H1 (cell line): ENCODE data around the gene PDCD7. TPM values are rescaled to one million over a fixed set of nuclear protein-coding genes. Genes with fewer than 3 reads are reported as not detected.

Experiments used
- CTCF ChIA-PET: fragments of 300-600 bp; sonication (Branson Sonifier 250); formaldehyde crosslinking; loops from one replicate; lab custom pipeline; 2021; ENCODE audit not compliant: partially characterized antibody; lab: Charles Lee
- POLR2A ChIA-PET: fragments of 300-600 bp; sonication (Branson Sonifier 250); formaldehyde crosslinking; loops from one replicate; lab custom pipeline; 2021; ENCODE audit warnings: inconsistent platforms; ENCODE audit not compliant: partially characterized antibody; lab: Charles Lee
- DNase-seq, 2 experiments: peaks; one replicate each; pipeline versions ENCODE4 v3.0.0 to v3.0.0-alpha.2; 2010 to 2022; ENCODE audit warnings: low spot score in 2 of 2, low read depth in 1 of 2, mixed read lengths in 1 of 2
- FAIRE-seq: peaks from 2 replicates; lab custom pipeline; 2011; peaks lifted over from hg19 to GRCh38; lab: Jason Lieb, UNC
- H2AFZ ChIP-seq: 2 replicates; pipeline ENCODE4 v1.8.1; 2012; ENCODE audit warnings: low read length, inconsistent platforms
- H2AK5ac ChIP-seq: 2 replicates; pipeline ENCODE4 v1.6.1; 2013; ENCODE audit warnings: low read depth, low read length
- H2BK120ac ChIP-seq: replicated peaks from 2 replicates; pipeline ENCODE3; 2013; ENCODE audit warnings: low read depth, low read length, inconsistent platforms
- H2BK12ac ChIP-seq: 2 replicates; pipeline ENCODE4 v1.6.1; 2013; ENCODE audit warnings: low read depth, low read length
- H2BK15ac ChIP-seq: 2 replicates; pipeline ENCODE4 v1.6.1; 2013; ENCODE audit warnings: low read length
- H2BK20ac ChIP-seq: 2 replicates; pipeline ENCODE4 v1.6.1; 2013; ENCODE audit warnings: low read length
- H2BK5ac ChIP-seq: 2 replicates; pipeline ENCODE4 v1.6.1; 2013; ENCODE audit warnings: low read depth, low read length
- H3K14ac ChIP-seq: 2 replicates; pipeline ENCODE4 v1.6.1; 2013; ENCODE audit warnings: inconsistent platforms; ENCODE audit not compliant: insufficient read length
- H3K18ac ChIP-seq: 2 replicates; pipeline ENCODE4 v1.6.1; 2013; ENCODE audit warnings: low read length; ENCODE audit errors: extremely low read depth
- H3K23ac ChIP-seq: 2 replicates; pipeline ENCODE4 v1.6.1; 2013; ENCODE audit warnings: inconsistent platforms; ENCODE audit not compliant: insufficient read length
- H3K23me2 ChIP-seq: 2 replicates; pipeline ENCODE4 v1.6.1; 2013; ENCODE audit warnings: low read depth, low read length
- H3K27ac ChIP-seq: 2 replicates; pipeline ENCODE4 v1.6.1; 2011; ENCODE audit warnings: low read depth, low read length, inconsistent platforms
- H3K27me3 ChIP-seq, 4 experiments: replicated peaks in 1 of 4; 1 replicate in 1 of 4; 2 replicates in 3 of 4; pipeline versions ENCODE4 v1.6.1 to v1.8.1; 2011 to 2013; ENCODE audit warnings: low read length in 3 of 4, mild to moderate bottlenecking in 3 of 4, inconsistent platforms in 2 of 4, mixed read lengths in 2 of 4, moderate library complexity in 1 of 4; ENCODE audit not compliant: control insufficient read depth in 3 of 4, insufficient read depth in 3 of 4; ENCODE audit errors: extremely low read depth in 1 of 4
- H3K36me3 ChIP-seq, 4 experiments: 2 replicates each; pipeline versions ENCODE4 v1.6.1 to v1.8.1; 2011 to 2013; ENCODE audit warnings: mild to moderate bottlenecking in 4 of 4, low read length in 3 of 4, moderate library complexity in 2 of 4, control low read depth in 1 of 4, inconsistent platforms in 1 of 4; ENCODE audit not compliant: insufficient read depth in 4 of 4, control insufficient read depth in 2 of 4
- H3K4ac ChIP-seq: replicated peaks from 2 replicates; pipeline ENCODE3; 2013; ENCODE audit warnings: low read length, low read depth, mixed read lengths, inconsistent platforms; ENCODE audit not compliant: insufficient read length
- H3K4me1 ChIP-seq, 4 experiments: replicated peaks in 1 of 4; 1 replicate in 1 of 4; 2 replicates in 3 of 4; pipeline versions ENCODE4 v1.6.1 to v1.8.1; 2011 to 2013; ENCODE audit warnings: low read length in 3 of 4, inconsistent platforms in 2 of 4, mixed read lengths in 1 of 4; ENCODE audit not compliant: insufficient read depth in 4 of 4, control insufficient read depth in 3 of 4
- H3K4me2 ChIP-seq, 2 experiments: 2 replicates each; pipeline versions ENCODE4 v1.6.1 to v1.8.1; 2011 to 2013; ENCODE audit warnings: low read depth in 2 of 2, low read length in 2 of 2, control low read depth in 1 of 2, inconsistent platforms in 1 of 2, mild to moderate bottlenecking in 1 of 2; ENCODE audit not compliant: insufficient read depth in 1 of 2
- H3K4me3 ChIP-seq, 4 experiments: fragments of 200-600, 300-600 bp in 1 of 4; sonication (generic), shearing (Covaris generic), sonication (Bioruptor Twin) in 1 of 4; 2 replicates each; pipeline versions ENCODE4 v1.5.1 to v1.8.1; 2011 to 2016; ENCODE audit warnings: low read length in 4 of 4, low read depth in 3 of 4, control low read depth in 2 of 4, inconsistent platforms in 2 of 4, mild to moderate bottlenecking in 2 of 4, mixed read lengths in 1 of 4, moderate library complexity in 1 of 4; ENCODE audit not compliant: insufficient read depth in 2 of 4; ENCODE audit errors: extremely low read depth in 1 of 4
- H3K56ac ChIP-seq: replicated peaks from 2 replicates; pipeline ENCODE3; 2013; ENCODE audit warnings: low read depth, mild to moderate bottlenecking, mixed read lengths, low read length, inconsistent platforms; ENCODE audit not compliant: insufficient read length
- H3K79me1 ChIP-seq: 2 replicates; pipeline ENCODE4 v1.6.1; 2013; ENCODE audit warnings: low read depth, low read length, control low read depth
- H3K79me2 ChIP-seq, 2 experiments: 2 replicates each; pipeline versions ENCODE4 v1.6.1 to v1.8.1; 2012 to 2013; ENCODE audit warnings: low read length in 2 of 2, mild to moderate bottlenecking in 2 of 2, inconsistent platforms in 1 of 2; ENCODE audit not compliant: insufficient read depth in 2 of 2, control insufficient read depth in 1 of 2
- H3K9ac ChIP-seq, 4 experiments: replicated peaks in 1 of 4; 1 replicate in 1 of 4; 2 replicates in 3 of 4; pipeline versions ENCODE4 v1.6.1 to v1.8.1; 2011 to 2013; ENCODE audit warnings: low read depth in 3 of 4, low read length in 3 of 4, control low read depth in 2 of 4, mild to moderate bottlenecking in 2 of 4, moderate library complexity in 2 of 4, inconsistent platforms in 1 of 4; ENCODE audit errors: extremely low read depth in 1 of 4
- H3K9me3 ChIP-seq, 2 experiments: 2 replicates each; pipeline versions ENCODE4 v1.6.1 to v1.8.1; 2012 to 2013; ENCODE audit warnings: mild to moderate bottlenecking in 2 of 2, moderate library complexity in 2 of 2, control low read depth in 1 of 2, inconsistent platforms in 1 of 2, low read depth in 1 of 2, low read length in 1 of 2, mixed read lengths in 1 of 2; ENCODE audit not compliant: insufficient read depth in 2 of 2
- H4K20me1 ChIP-seq, 2 experiments: replicated peaks in 1 of 2; 2 replicates each; pipeline versions ENCODE3 to v1.8.1; 2011 to 2013; ENCODE audit warnings: inconsistent platforms in 2 of 2, low read length in 2 of 2, mild to moderate bottlenecking in 1 of 2; ENCODE audit not compliant: insufficient read depth in 2 of 2, control insufficient read depth in 1 of 2
- H4K5ac ChIP-seq: 2 replicates; pipeline ENCODE4 v1.6.1; 2013; ENCODE audit warnings: low read length, low read depth, mixed read lengths, inconsistent platforms; ENCODE audit not compliant: insufficient read length
- H4K8ac ChIP-seq: 2 replicates; pipeline ENCODE4 v1.8.0; 2013; ENCODE audit warnings: mild to moderate bottlenecking, moderate library complexity, low read length, inconsistent platforms; ENCODE audit not compliant: insufficient read depth; ENCODE audit errors: extremely low read depth
- H4K91ac ChIP-seq: replicated peaks from 2 replicates; pipeline ENCODE3; 2013; ENCODE audit warnings: low read length, mixed read lengths, inconsistent platforms; ENCODE audit not compliant: insufficient read length
- CHD1 ChIP-seq: IDR thresholded peaks from 2 replicates; pipeline ENCODE4 v1.6.1; 2012; ENCODE audit warnings: low read depth, low read length, improper control_type of control experiment
- KDM1A ChIP-seq: fragments of 200-600, 300-600 bp; sonication (generic); IDR thresholded peaks from 2 replicates; pipeline ENCODE4 v1.7.1; 2016; ENCODE audit warnings: mild to moderate bottlenecking, low read length, borderline replicate concordance
- KDM4A ChIP-seq: IDR thresholded peaks from one replicate; pipeline ENCODE4 v1.7.1; 2012; ENCODE audit warnings: low read depth, mild to moderate bottlenecking, moderate library complexity, low read length, inconsistent platforms; ENCODE audit not compliant: severe bottlenecking
- NANOG ChIP-seq: IDR thresholded peaks from 2 replicates; pipeline ENCODE4 v1.6.1; 2011; ENCODE audit warnings: low read length, low read depth, mild to moderate bottlenecking, inconsistent platforms; ENCODE audit not compliant: insufficient read depth, poor library complexity, severe bottlenecking
- POLR2AphosphoS5 ChIP-seq: IDR thresholded peaks from 2 replicates; pipeline ENCODE4 v1.6.1; 2011; ENCODE audit warnings: low read depth, low read length
- RFX5 ChIP-seq: IDR thresholded peaks from 2 replicates; pipeline ENCODE4 v1.6.1; 2011; ENCODE audit warnings: low read depth, low read length, improper control_type of control experiment, borderline replicate concordance
- TAF1 ChIP-seq: IDR thresholded peaks from 2 replicates; pipeline ENCODE4 v1.6.1; 2011; ENCODE audit warnings: mild to moderate bottlenecking, low read depth, low read length
- TBP ChIP-seq: IDR thresholded peaks from 2 replicates; pipeline ENCODE4 v1.6.1; 2011; ENCODE audit warnings: low read depth, low read length, improper control_type of control experiment
- WGBS, 2 experiments: shearing (Covaris generic) in 1 of 2; methylation state at CpG; one replicate each; pipeline versions ENCODE4 v1.1.6 to v1.1.7; 2013 to 2015; ENCODE audit warnings: low lambda C conversion rate in 2 of 2, mixed read lengths in 2 of 2, inconsistent platforms in 1 of 2, low coverage in 1 of 2, missing lambda C conversion rate in 1 of 2; ENCODE audit not compliant: insufficient replicate concordance in 2 of 2, insufficient coverage in 1 of 2, insufficient read length in 1 of 2; ENCODE audit errors: extremely low coverage in 1 of 2, missing lambda C conversion rate in 1 of 2; 5-methylcytosine and 5-hydroxymethylcytosine counted together
- polyA plus RNA-seq, 7 experiments: library from polyadenylated mRNA; depleted of rRNA in 3 of 7; stranded (reverse) in 5 of 7; unstranded in 2 of 7; fragments of >200 nt in 5 of 7; fragments of 200-250 nt in 2 of 7; gene quantifications; 1 replicate in 5 of 7; 2 replicates in 1 of 7; 4 replicates in 1 of 7; pipeline versions ENCODE4 v1.2.1 to v1.2.3, GENCODE V29; 2011 to 2013; ENCODE audit warnings: missing spikeins in 2 of 7, mixed read lengths in 2 of 7
- total RNA-seq: library from RNA; stranded (reverse); fragmentation: NEBNext Ultra II Directional; extraction: Animal tissue kit (Norgen Biotek cat#: 25700); gene quantifications from 2 replicates; pipeline ENCODE4 v1.2.1, GENCODE V29; 2021

PDCD7 gene
- total and polyA plus RNA-seq, 2 of the 8 experiments (the other 6 are each of a cell fraction or from before 2014, with no cell fraction given), result 11.5 to 25.6 TPM

- ChIA-PET CTCF (interaction anchor here (0.5 to 1.1 kb wide), 7 partner anchors 9 to 282 kb away, joined by 3 to 4 read pairs (median 3); partner anchors contain the start of gene PARP16), POLR2A (no interaction called here)
- Histone ChIP-seq H4K8ac (no peak overlapping the region; the same call in 1 of the 2 replicates), H2BK120ac (no peak overlapping the region), H3K4ac (no peak overlapping the region), H3K79me2 (no peaks in the 10 kb centered on the region), H3K4me3 (no peak overlapping the region), H3K79me1 (no peaks in the 10 kb centered on the region), H3K36me3 (peaks cover 2 to 33% (median 10%) of the 10 kb centered on the region in 4 experiments; a peak in 5 of 8 replicates), H4K5ac (no peak overlapping the region), H3K14ac (no peak overlapping the region), H3K4me2 (no peak overlapping the region), H3K4me1 (no peaks in the 10 kb centered on the region), H2AFZ (no peak overlapping the region), H2AK5ac (no peak overlapping the region), H4K20me1 (peaks cover 1 to 2% of the 10 kb centered on the region in 2 experiments), H3K27me3 (no peaks in the 10 kb centered on the region; a peak in 1 of 7 replicates), H3K9me3 (no peaks in the 10 kb centered on the region), H3K23ac (no peak overlapping the region), H2BK12ac (no peak overlapping the region), H3K56ac (no peak overlapping the region), H3K23me2 (no peaks in the 10 kb centered on the region; the same call in 1 of the 2 replicates), H2BK20ac (no peak overlapping the region), H2BK5ac (no peak overlapping the region), H3K27ac (no peak overlapping the region), H4K91ac (no peak overlapping the region), H2BK15ac (no peak overlapping the region), H3K18ac (no peak overlapping the region), H3K9ac (no peak overlapping the region)
- DNase-seq (no peak), FAIRE-seq (no peak)
- TF ChIP-seq POLR2AphosphoS5 (no peak), TAF1 (no peak), KDM4A (no peak), RFX5 (no peak), CHD1 (no peak), NANOG (no peak), TBP (no peak), KDM1A (no peak)
- WGBS, 2 experiments, result 92% methylated on average over 1 of the region's 1 CpG; no CpG with 5 or more reads in 1 of the 2 experiments
These were observed 30.5 kb upstream of the PDCD7 start for GRCh38 chr15:65164139-65164538.
